ENCODE measurements around the gene IL21.

The IL21 gene

GRCh38 chr4:122635205-122635604, 14.3 kb upstream of the IL21 start:
- no peak for DNase-seq (ENCODE audit: low read depth in 2 of 2, low spot score in 1 of 2)

- DNase-seq (ENCODE audit: low read depth in 2 of 2, low spot score in 1 of 2) = no peak
These were observed 12.3 kb upstream of the IL21 start for GRCh38 chr4:122633211-122633610.

DNA sequence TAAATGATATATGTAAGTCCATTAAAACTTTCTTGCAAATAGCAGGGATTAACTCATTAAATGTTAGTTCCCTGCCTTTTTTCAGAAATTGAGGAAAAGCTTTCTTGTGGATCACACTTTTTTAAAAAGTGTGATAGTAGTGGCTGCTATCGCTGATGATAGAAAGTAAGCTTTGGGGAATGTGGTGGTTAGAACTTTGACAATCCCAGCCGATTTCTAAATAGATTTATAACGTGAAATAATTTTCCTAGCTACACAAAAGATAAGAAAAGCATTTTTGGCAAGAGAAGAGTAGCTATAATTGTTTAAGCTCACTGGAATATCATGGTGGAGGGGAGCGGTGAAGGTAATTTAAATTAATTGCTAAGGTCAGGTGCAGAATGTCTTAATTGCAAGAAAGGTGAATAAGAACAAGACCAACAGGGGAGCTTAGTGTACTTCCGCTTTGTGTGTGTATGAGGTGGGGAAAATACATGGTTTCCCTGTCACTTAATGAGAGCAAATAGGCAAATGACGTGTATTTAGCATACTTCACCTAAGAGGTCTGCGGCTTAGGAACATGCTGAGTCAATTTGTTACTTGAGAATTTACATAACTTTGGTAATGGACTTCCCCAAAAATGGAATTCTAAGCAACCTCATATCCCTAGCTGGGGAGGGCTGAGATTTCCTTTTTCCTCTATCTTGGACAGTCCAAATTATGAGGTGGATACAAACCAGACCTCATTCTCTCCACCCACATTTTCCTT, 11.7 kb upstream of the IL21 start:
- DNase-seq (ENCODE audit: low read depth in 2 of 2, low spot score in 1 of 2) = no peak

DNA sequence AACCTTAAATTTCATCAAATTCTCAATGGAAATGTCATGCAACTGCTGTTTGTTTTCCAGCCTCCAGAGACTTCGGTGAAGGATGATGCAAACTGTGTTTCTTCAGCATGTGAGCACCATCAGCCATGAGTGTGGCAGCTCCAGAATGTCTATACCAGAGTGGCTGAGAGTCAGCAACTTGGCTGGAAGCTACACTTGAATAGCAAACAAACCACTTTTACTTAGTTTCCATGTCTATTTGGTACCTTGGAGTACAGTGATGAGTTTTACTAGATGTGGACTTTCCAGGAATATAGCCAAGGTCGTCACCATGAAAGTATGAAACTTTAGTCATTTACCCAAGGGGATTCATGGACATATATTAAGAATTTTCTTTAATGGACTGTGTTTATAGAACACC, 4.3 kb upstream of the IL21 start:
- no peak for DNase-seq (ENCODE audit: low read depth in 2 of 2, low spot score in 1 of 2)

GRCh38 chr4:122624205-122624604, 3.3 kb upstream of the IL21 start:
- DNase-seq (ENCODE audit: low read depth in 2 of 2, low spot score in 1 of 2) = no peak

DNA sequence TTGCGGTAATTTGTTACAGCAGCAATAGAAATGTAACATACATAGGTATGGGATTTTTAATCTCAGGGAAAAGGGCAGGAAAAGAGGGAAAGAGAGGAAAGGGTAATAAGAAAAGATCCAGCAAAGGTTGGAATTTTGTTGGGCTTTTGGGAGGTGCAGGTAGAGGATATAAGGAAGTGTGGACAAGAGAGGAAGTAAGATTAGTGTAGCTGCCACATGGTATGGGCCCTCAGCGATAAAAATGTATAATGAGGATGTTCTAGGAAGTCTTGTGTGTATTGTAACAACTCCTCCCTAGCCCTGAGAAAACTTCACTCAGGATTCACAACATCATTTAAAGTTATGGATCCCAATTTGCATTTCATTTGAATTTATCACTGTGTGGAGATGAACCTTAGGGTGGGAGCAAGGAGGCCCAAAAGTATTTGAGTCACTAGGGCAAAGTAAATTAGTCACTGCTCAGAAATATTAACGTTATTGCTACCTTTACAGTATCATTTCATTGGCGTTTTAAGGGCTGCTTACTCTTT, 2.8 kb upstream of the IL21 start:
- DNase-seq (ENCODE audit: low read depth in 2 of 2, low spot score in 1 of 2) = no peak

- DNase-seq (ENCODE audit: low read depth in 2 of 2, low spot score in 1 of 2) = no peak
These were observed 1.5 kb upstream of the IL21 start for GRCh38 chr4:122622400-122622799.

GRCh38 chr4:122619611-122620010, 1.3 kb downstream of the IL21 start:
- DNase-seq (ENCODE audit: low read depth in 2 of 2, low spot score in 1 of 2) = no peak

GRCh38 chr4:122617597-122618593, 3.0 kb downstream of the IL21 start:
- DNase-seq (ENCODE audit: low read depth in 2 of 2, low spot score in 1 of 2) = no peak

- no peak for DNase-seq (ENCODE audit: low read depth in 2 of 2, low spot score in 1 of 2)
These were observed 3.8 kb downstream of the IL21 start for GRCh38 chr4:122616915-122617596.

DNA sequence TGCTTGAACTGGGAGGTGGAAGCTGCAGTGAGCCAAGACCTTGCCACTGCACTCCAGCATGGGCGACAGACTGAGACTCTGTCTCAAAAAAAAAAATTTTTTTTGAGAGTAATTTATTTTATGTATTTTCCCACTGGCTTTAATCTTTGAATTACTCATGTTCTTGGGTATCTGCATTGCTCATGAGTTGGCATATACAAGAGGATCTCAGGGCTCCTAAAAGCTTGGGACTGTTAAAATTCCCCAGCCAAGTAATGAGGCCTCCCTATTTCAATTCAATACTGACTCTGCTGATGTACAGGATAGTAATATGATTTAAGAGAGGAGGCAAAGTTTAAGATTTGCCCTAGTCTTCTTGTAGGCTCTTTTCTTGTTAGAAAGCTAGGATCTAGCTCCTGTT, 6.2 kb downstream of the IL21 start:
- DNase-seq (ENCODE audit: low read depth in 2 of 2, low spot score in 1 of 2) = no peak

- DNase-seq (ENCODE audit: low read depth in 2 of 2, low spot score in 1 of 2) = no peak
These were observed 8.3 kb downstream of the IL21 start for GRCh38 chr4:122612540-122612939.

- DNase-seq (ENCODE audit: low read depth in 2 of 2, low spot score in 1 of 2) = no peak
These were observed 14.4 kb downstream of the IL21 start for GRCh38 chr4:122606364-122607043.

DNA sequence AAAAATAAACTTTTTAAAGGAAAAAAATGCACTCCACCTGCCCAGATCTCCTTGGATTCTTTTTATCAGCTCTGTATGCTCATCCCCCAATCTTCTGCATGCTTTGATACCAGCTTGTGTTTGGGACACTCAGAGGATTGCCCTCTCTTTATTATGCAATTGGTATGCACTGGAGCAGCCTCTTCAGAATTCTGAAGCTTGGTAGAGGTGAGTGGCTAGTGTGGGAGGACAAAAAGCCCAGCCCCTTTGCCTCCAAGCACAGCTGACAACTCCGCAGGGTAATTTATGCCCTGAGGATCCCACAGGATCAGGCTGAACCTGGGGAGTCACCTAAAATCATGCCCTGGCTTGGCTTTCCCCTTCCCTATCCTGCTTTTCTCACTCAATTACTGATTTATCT, 16.7 kb downstream of the IL21 start:
- no peak for DNase-seq (ENCODE audit: low read depth in 2 of 2, low spot score in 1 of 2)

DNA sequence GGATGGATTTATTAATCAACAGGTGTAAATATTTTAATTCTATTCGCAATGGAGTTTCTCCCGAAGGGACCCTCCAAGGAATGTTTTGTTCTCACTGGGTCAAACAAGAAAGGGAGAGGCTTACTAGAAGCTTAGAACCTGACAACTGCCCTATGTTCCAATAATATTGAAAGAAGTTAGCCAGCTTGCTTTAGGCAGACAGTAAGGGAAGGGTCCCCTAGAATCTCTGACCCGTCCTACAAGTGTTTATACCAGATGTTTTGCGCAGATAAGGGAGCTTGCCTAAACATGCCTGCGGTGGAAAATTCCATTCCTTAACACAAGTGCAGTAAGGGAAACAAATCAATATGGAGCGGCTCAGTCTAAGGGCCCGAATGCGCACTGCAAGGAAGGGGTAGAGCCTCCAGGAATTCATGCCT, 17.7 kb downstream of the IL21 start:
- DNase-seq (ENCODE audit: low read depth in 2 of 2, low spot score in 1 of 2) = no peak

DNA sequence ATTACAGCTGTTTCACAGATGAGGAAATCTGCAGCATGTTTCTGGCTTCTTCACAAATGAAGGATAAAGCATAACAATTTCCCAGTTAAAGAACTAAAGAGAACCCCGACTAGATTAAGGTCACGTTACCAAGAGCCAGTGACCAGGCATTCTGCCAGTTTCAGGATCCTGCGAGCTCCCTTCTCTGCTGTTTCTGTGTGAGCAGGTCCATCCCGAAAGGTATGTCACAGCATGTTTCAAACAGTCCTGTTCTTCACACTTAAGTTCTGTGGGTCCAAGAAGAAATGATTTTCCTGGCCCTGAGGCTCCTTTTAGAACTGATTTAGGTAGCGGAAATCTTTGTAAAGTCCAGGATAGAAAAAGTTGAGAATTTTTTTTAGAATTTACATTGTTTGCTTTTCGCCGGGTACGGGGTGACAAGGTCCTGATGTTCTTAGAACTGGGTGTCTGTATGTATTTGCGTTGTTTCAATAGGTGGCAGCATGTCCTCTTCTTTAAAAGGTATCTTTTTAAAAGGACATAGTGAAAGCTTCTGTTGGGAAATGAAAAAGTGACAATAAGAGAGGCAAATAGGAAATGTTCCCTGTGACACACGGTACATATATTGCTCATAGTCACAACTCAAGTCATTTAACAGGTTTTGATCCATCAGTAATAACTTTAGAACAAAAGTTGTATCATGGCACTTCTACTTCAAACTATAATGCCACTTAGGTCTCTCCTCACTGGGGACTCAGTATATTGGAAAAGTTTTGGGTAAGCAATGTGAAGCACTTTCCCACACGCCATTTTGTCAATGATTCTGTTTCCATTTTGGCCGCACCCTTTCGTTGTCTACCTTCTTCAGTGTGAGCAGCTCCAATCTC, 18.4 kb downstream of the IL21 start:
- no peak for DNase-seq (ENCODE audit: low read depth in 2 of 2, low spot score in 1 of 2)

- no peak for DNase-seq (ENCODE audit: low read depth in 2 of 2, low spot score in 1 of 2)
These were observed 29.7 kb downstream of the IL21 start for GRCh38 chr4:122591196-122591595.

- DNase-seq (ENCODE audit: low read depth in 2 of 2, low spot score in 1 of 2) = no peak
These were observed 32.2 kb downstream of the IL21 start for GRCh38 chr4:122588453-122589238.

- no peak for DNase-seq (ENCODE audit: low read depth in 2 of 2, low spot score in 1 of 2)
These were observed 36.3 kb downstream of the IL21 start for GRCh38 chr4:122584519-122584918.

Data from stimulated activated CD8-positive, alpha-beta memory T cell treated with anti-CD3 and anti-CD28 coated beads, Interleukin-4, amount 100 ng/mL, for 1 hour (primary cell).